Measurements from ENCODE around the gene GAPDHS.
A peak's percentile ranks its signal among the peaks of the same experiment; 100 is the strongest.

The GAPDHS gene

GRCh38 chr19:35553385-35554000, 20.2 kb downstream of the GAPDHS start:
- in situ Hi-C loops (cut with HindIII; ENCODE audit: low pct_ligation_motif_present, low sequenced_read_pairs) = no loop called here
- H3K4me3 ChIP-seq (ENCODE audit: low read depth, low read length) = no peak overlapping the region
- no peaks in the 10 kb centered on the region for H3K27me3 ChIP-seq (replicated peaks)
- H3K36me3 ChIP-seq (replicated peaks) = no peaks in the 10 kb centered on the region
- no peak overlapping the region for H3K27ac ChIP-seq
- no peak for DNase-seq
- no peak for TF ChIP-seq CTCF (IDR thresholded peaks at IDR 0.05; ENCODE audit: low read depth, low read length, missing control alignments)

GRCh38 chr19:35554076-35554475, 20.8 kb downstream of the GAPDHS start:
- no peaks in the 10 kb centered on the region for H3K27me3 ChIP-seq (replicated peaks)
- no peak for TF ChIP-seq CTCF (IDR thresholded peaks at IDR 0.05; ENCODE audit: low read depth, low read length, missing control alignments)
- no peak for DNase-seq
- in situ Hi-C loops (cut with HindIII; ENCODE audit: low pct_ligation_motif_present, low sequenced_read_pairs) = no loop called here
- no peak overlapping the region for H3K4me3 ChIP-seq (ENCODE audit: low read depth, low read length)
- H3K36me3 ChIP-seq (replicated peaks) = no peaks in the 10 kb centered on the region
- no peak overlapping the region for H3K27ac ChIP-seq

- in situ Hi-C loops (cut with HindIII; ENCODE audit: low pct_ligation_motif_present, low sequenced_read_pairs) = no loop called here
- no peak overlapping the region for H3K27ac ChIP-seq
- H3K36me3 ChIP-seq (replicated peaks) = no peaks in the 10 kb centered on the region
- peak; percentile 59 for TF ChIP-seq CTCF (IDR thresholded peaks at IDR 0.05; ENCODE audit: low read depth, low read length, missing control alignments)
- no peak overlapping the region for H3K4me3 ChIP-seq (ENCODE audit: low read depth, low read length)
- DNase-seq = no peak
- peaks cover 2% of the 10 kb centered on the region for H3K27me3 ChIP-seq (replicated peaks)
Measured at GRCh38 chr19:35555301-35556005, 22.2 kb downstream of the GAPDHS start.

- no peak for TF ChIP-seq CTCF (IDR thresholded peaks at IDR 0.05; ENCODE audit: low read depth, low read length, missing control alignments)
- DNase-seq = no peak
- in situ Hi-C loops (cut with HindIII; ENCODE audit: low pct_ligation_motif_present, low sequenced_read_pairs) = no loop called here
- Histone ChIP-seq H3K27me3 (replicated peaks) (peaks cover 2% of the 10 kb centered on the region), H3K4me3 (ENCODE audit: low read depth, low read length) (no peak overlapping the region), H3K27ac (no peak overlapping the region), H3K36me3 (replicated peaks) (no peaks in the 10 kb centered on the region)
Measured at GRCh38 chr19:35556025-35556590, 22.9 kb downstream of the GAPDHS start.

GRCh38 chr19:35556846-35557538, 23.7 kb downstream of the GAPDHS start:
- H3K4me3 ChIP-seq (ENCODE audit: low read depth, low read length) = no peak overlapping the region
- peaks cover 2% of the 10 kb centered on the region for H3K27me3 ChIP-seq (replicated peaks)
- H3K27ac ChIP-seq = no peak overlapping the region
- DNase-seq = no peak
- TF ChIP-seq CTCF (IDR thresholded peaks at IDR 0.05; ENCODE audit: low read depth, low read length, missing control alignments) = no peak
- no peaks in the 10 kb centered on the region for H3K36me3 ChIP-seq (replicated peaks)
- in situ Hi-C loops (cut with HindIII; ENCODE audit: low pct_ligation_motif_present, low sequenced_read_pairs) = no loop called here

Measured in brain microvascular endothelial cell (primary cell).